GM19397 (cell line): Measurements from ENCODE around the gene ZNF487.
"Not testable (repeated sequence)": the region's sequence is repeated elsewhere in the genome, so short reads cannot be mapped to it uniquely, and the experiment has no call there.

ENCODE experiments used
- ATAC-seq: cut with Tn5 transposase; IDR thresholded peaks from one replicate; pipeline ENCODE4 v1.9.1; 2021; ENCODE audit warnings: mild to moderate bottlenecking, moderate library complexity; ENCODE audit not compliant: unreplicated experiment

Gene ZNF487

GRCh38 chr10:43403911-43404703, 32.8 kb upstream of the ZNF487 start:
- no peak for ATAC-seq

- ATAC-seq = no peak
These were observed 32.2 kb upstream of the ZNF487 start for GRCh38 chr10:43404704-43405084.

- ATAC-seq = peak; percentile 20
These were observed 29.7 kb upstream of the ZNF487 start for GRCh38 chr10:43407148-43407575.

- peak; percentile 39 for ATAC-seq
These were observed 29.2 kb upstream of the ZNF487 start for GRCh38 chr10:43407576-43408330.

- peak; percentile 2 for ATAC-seq
These were observed 28.6 kb upstream of the ZNF487 start for GRCh38 chr10:43408331-43408709.

GRCh38 chr10:43408710-43409384, 28.1 kb upstream of the ZNF487 start, which contains the start of gene HNRNPF:
TSS of gene HNRNPF (minus strand) at chr10:43409186. CDS start at chr10:43387884, 21,302 bp downstream.
- ATAC-seq = peak; percentile 72

- ATAC-seq = no peak
These were observed 27.4 kb upstream of the ZNF487 start for GRCh38 chr10:43409385-43410109.

GRCh38 chr10:43410345-43410744, 26.6 kb upstream of the ZNF487 start:
- ATAC-seq = no peak

GRCh38 chr10:43411536-43411935, 25.4 kb upstream of the ZNF487 start:
- ATAC-seq = no peak

GRCh38 chr10:43415544-43415943, 21.4 kb upstream of the ZNF487 start:
- no peak for ATAC-seq

- no peak for ATAC-seq
These were observed 18.8 kb upstream of the ZNF487 start for GRCh38 chr10:43417950-43418768.

GRCh38 chr10:43419997-43420368, 16.9 kb upstream of the ZNF487 start:
- no peak for ATAC-seq

GRCh38 chr10:43420369-43421200, 16.3 kb upstream of the ZNF487 start:
- ATAC-seq = peak; percentile 88

GRCh38 chr10:43421201-43421507, 15.8 kb upstream of the ZNF487 start:
- no peak for ATAC-seq

- no peak for ATAC-seq
These were observed 15.4 kb upstream of the ZNF487 start for GRCh38 chr10:43421519-43421918.

- not testable (repeated sequence) for ATAC-seq
These were observed 15.0 kb upstream of the ZNF487 start for GRCh38 chr10:43421944-43422343.

GRCh38 chr10:43424416-43424815, 12.5 kb upstream of the ZNF487 start:
- ATAC-seq = no peak

GRCh38 chr10:43426476-43426875, 10.4 kb upstream of the ZNF487 start:
- ATAC-seq = not testable (repeated sequence)

- ATAC-seq = peak; percentile 59
These were observed 9.6 kb upstream of the ZNF487 start for GRCh38 chr10:43427166-43427825.
